ENCODE results near the gene CEP104.

DNA sequence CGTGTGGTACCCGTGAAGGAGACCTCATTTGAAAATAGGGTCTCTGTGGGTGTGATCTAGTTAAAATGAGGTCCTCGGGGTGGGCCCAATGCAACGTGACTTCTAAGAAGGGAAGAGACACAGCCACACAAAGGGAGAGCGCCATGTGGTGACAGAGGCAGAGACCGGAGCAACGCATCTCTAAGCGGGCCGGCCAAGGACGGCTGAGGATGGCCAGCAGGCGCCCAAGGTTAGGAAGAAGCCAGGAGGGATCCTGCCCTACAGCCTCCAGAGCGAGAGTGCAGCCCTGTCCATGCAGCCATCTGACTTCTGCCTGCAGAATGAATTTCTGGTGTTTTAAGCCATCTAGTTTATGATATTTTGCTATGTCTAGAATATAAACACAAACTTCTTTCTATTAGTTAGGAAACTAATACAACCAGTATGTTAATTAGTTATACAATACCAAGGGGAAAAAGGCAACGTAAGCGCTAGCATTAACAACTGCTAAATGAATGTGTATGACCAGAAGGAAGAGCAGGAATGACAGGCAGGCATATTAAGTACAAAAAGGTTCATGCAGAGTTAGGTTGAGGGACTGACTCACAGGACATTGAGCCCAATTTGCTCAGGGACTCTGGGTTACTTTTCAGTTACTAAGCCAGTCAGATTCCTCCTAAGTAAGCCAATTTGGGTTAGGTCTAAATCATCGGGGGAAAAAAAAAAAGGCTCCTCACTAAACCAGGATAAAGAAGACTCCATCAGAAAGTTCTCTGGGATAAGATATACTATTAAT, 4.1 kb downstream of the CEP104 start:
- TF ChIP-seq, protein P1, sequence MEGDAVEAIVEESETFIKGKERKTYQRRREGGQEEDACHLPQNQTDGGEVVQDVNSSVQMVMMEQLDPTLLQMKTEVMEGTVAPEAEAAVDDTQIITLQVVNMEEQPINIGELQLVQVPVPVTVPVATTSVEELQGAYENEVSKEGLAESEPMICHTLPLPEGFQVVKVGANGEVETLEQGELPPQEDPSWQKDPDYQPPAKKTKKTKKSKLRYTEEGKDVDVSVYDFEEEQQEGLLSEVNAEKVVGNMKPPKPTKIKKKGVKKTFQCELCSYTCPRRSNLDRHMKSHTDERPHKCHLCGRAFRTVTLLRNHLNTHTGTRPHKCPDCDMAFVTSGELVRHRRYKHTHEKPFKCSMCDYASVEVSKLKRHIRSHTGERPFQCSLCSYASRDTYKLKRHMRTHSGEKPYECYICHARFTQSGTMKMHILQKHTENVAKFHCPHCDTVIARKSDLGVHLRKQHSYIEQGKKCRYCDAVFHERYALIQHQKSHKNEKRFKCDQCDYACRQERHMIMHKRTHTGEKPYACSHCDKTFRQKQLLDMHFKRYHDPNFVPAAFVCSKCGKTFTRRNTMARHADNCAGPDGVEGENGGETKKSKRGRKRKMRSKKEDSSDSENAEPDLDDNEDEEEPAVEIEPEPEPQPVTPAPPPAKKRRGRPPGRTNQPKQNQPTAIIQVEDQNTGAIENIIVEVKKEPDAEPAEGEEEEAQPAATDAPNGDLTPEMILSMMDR (conservative IDR thresholded peaks at IDR 0.05): no peak
- no peak for TF ChIP-seq EZH2 (IDR thresholded peaks at IDR 0.05; ENCODE audit: low read depth)

All from PC-9 (cell line).